K562 (cell line): ENCODE measurements around the gene UCKL1. TPM values are rescaled to one million over a fixed set of nuclear protein-coding genes. Genes with fewer than 3 reads are reported as not detected.

Experiments used
- BCL6 ChIP-seq: fragments of 250-450 bp; sonication (Bioruptor Pico); IDR thresholded peaks from 2 replicates; pipeline ENCODE4 v1.4.0; 2020
- BMI1 ChIP-seq: fragments of 150-350 bp; IDR thresholded peaks from 2 replicates; pipeline ENCODE4 v1.6.1; 2014; ENCODE audit warnings: low read length
- ESRRA ChIP-seq: fragments of 450-650 bp; IDR thresholded peaks from 2 replicates; pipeline ENCODE4 v1.6.1; 2014; ENCODE audit warnings: low read depth, mild to moderate bottlenecking, moderate library complexity, borderline replicate concordance
- FIP1L1 ChIP-seq: fragments of 200-400 bp; formaldehyde crosslinking; IDR thresholded peaks from 2 replicates; pipeline ENCODE4 v1.6.1; 2018; ENCODE audit warnings: mild to moderate bottlenecking, low read depth, low read length; ENCODE audit not compliant: poor library complexity, severe bottlenecking
- KAT7 ChIP-seq: sonication (generic); formaldehyde crosslinking; IDR thresholded peaks from 2 replicates; pipeline ENCODE4 v1.8.0; 2022; ENCODE audit warnings: missing genetic modification reagents, mild to moderate bottlenecking, borderline replicate concordance
- KHSRP ChIP-seq: fragments of 450-650 bp; IDR thresholded peaks from 2 replicates; pipeline ENCODE4 v1.6.1; 2017
- MEF2A ChIP-seq: IDR thresholded peaks from 2 replicates; pipeline ENCODE4 v1.6.1; 2011; ENCODE audit warnings: low read depth, mild to moderate bottlenecking, low read length, moderate library complexity; ENCODE audit not compliant: control insufficient read depth
- NFIX ChIP-seq: fragments of 250-450 bp; sonication (Bioruptor Pico); IDR thresholded peaks from 2 replicates; pipeline ENCODE4 v1.4.0; 2020; ENCODE audit warnings: low read depth, mild to moderate bottlenecking, moderate library complexity
- POLR2AphosphoS5 ChIP-seq: IDR thresholded peaks from 2 replicates; pipeline ENCODE4 v1.6.1; 2011; ENCODE audit warnings: mild to moderate bottlenecking, low read depth, low read length, moderate library complexity; ENCODE audit not compliant: control insufficient read depth, insufficient read depth
- SIX5 ChIP-seq, 2 experiments: IDR thresholded peaks; 2 replicates each; pipeline ENCODE4 v1.6.1; 2011; ENCODE audit warnings: low read length in 2 of 2, borderline replicate concordance in 1 of 2, low read depth in 1 of 2, mild to moderate bottlenecking in 1 of 2, moderate library complexity in 1 of 2; ENCODE audit not compliant: insufficient read depth in 1 of 2
- U2AF2 ChIP-seq: fragments of 200-400 bp; formaldehyde crosslinking; optimal IDR thresholded peaks from 2 replicates; pipeline ENCODE3; 2017; ENCODE audit warnings: low read depth, mild to moderate bottlenecking, low read length
- ZSCAN32 ChIP-seq: fragments of 450-650 bp; formaldehyde crosslinking; IDR thresholded peaks from 2 replicates; pipeline ENCODE4 v1.4.0; 2020; ENCODE audit warnings: mild to moderate bottlenecking, moderate library complexity
- polyA plus RNA-seq, 8 experiments: library from polyadenylated mRNA; depleted of rRNA in 4 of 8; stranded (reverse) in 5 of 8; unstranded in 3 of 8; fragments of >200 nt; fragmentation: Nextera tagmentation in 2 of 8; fragmentation: Illumina TruSeq in 1 of 8; extraction: Ambion mirVana in 2 of 8; extraction: Trizol in 1 of 8; gene quantifications; 2 replicates each; pipeline versions ENCODE4 v1.2.1 to v1.2.3, GENCODE V29; 2011 to 2014; ENCODE audit warnings: inconsistent platforms in 1 of 8, missing spikeins in 1 of 8
- total RNA-seq, 7 experiments: library from RNA; depleted of rRNA in 6 of 7; stranded (reverse); fragments of >200 nt in 6 of 7; fragmentation: Illumina TruSeq in 2 of 7; extraction: Trizol in 2 of 7; gene quantifications; 2 replicates each; pipeline versions ENCODE4 v1.2.1 to v1.2.3, GENCODE V29; 2011 to 2021; ENCODE audit warnings: low replicate concordance in 1 of 7
- TF ChIP-seq, protein P1 (sequence below): fragments of 250-450 bp; sonication (Bioruptor Pico); IDR thresholded peaks from 2 replicates; pipeline ENCODE4 v1.5.0; 2021
- TF ChIP-seq, protein P2 (sequence below): fragments of 450-650 bp; IDR thresholded peaks from 2 replicates; pipeline ENCODE4 v1.6.1; 2018; ENCODE audit not compliant: partially characterized antibody
- TF ChIP-seq, protein P3 (sequence below): conservative IDR thresholded peaks from 2 replicates; pipeline ENCODE4 v1.6.1; 2011; ENCODE audit warnings: low read depth, mild to moderate bottlenecking, low read length; ENCODE audit not compliant: control insufficient read depth
- TF ChIP-seq, protein P4 (sequence below): fragments of 450-650 bp; IDR thresholded peaks from 2 replicates; pipeline ENCODE4 v1.6.1; 2016; ENCODE audit warnings: borderline replicate concordance

Gene UCKL1
- total and polyA plus RNA-seq, 9 of the 15 experiments (the other 6 are each of a cell fraction or from before 2014, with no cell fraction given), result 3.1 to 52.8 (median 24.2) TPM

DNA sequence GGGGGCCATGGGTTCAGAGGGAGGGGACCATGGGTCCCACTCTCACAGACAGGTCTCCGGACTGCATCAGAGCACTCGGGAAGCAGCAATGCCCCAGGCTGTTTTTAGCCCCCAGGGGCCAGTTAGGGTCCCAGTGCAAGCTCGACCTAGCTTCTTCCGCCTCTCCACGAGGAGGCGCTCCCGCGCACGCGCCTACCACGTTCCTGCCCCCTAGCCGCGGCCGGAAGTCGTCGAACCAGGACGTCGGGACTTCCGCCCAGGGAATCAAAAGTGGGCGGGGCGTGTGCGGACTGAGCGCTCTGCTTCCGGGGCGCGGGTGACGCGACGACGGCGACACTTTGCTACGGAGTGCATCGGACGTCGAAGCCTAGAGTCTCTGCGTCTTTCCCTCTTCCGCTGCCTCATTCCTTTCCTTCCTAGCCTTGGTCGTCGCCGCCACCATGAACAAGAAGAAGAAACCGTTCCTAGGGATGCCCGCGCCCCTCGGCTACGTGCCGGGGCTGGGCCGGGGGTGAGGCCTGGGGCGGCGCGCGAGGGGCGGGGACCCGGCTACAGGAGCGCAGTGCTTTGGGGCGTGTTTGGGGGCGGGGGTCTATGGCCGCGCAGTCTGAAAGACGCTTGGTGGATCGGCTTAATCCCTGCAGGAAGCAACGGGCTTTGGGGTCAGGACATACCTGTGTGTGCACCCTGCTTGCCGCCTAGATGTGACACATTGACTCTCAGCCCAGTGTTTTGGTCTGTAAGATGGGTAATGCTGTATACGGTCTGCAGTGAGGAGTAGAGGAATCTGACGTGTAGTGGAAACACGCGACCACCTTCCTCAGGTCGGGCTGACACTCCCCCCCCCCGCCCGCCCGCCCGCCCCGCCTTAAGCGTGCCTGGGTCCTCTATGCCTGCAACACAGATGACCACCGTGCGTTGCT, 24.9 kb upstream of the UCKL1 start, which contains the start of gene PRPF6 (continued):
- TF ChIP-seq, protein P1, sequence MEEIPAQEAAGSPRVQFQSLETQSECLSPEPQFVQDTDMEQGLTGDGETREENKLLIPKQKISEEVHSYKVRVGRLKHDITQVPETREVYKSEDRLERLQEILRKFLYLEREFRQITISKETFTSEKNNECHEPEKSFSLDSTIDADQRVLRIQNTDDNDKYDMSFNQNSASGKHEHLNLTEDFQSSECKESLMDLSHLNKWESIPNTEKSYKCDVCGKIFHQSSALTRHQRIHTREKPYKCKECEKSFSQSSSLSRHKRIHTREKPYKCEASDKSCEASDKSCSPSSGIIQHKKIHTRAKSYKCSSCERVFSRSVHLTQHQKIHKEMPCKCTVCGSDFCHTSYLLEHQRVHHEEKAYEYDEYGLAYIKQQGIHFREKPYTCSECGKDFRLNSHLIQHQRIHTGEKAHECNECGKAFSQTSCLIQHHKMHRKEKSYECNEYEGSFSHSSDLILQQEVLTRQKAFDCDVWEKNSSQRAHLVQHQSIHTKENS (CRISPR knock-in tag), result no peak
- TF ChIP-seq ESRRA (peak; percentile 81), SIX5 (IDR thresholded peaks at IDR 0.05; ENCODE audit: borderline replicate concordance in 1 of 2, insufficient read depth in 1 of 2, low read depth in 1 of 2, low read length in 2 of 2) (peak; percentile 43 to 60; a peak in 2 of 4 replicates), KAT7 (0 out of 2 replicates have a peak, but pooled peaks have one; percentile 64), BMI1 (no peak), POLR2AphosphoS5 (peak; percentile 68), KHSRP (peak; percentile 78), ZSCAN32 (no peak), BCL6 (no peak), FIP1L1 (no peak), U2AF2 (no peak), NFIX (CRISPR knock-in tag) (no peak), MEF2A (no peak)
- TF ChIP-seq, protein P2, sequence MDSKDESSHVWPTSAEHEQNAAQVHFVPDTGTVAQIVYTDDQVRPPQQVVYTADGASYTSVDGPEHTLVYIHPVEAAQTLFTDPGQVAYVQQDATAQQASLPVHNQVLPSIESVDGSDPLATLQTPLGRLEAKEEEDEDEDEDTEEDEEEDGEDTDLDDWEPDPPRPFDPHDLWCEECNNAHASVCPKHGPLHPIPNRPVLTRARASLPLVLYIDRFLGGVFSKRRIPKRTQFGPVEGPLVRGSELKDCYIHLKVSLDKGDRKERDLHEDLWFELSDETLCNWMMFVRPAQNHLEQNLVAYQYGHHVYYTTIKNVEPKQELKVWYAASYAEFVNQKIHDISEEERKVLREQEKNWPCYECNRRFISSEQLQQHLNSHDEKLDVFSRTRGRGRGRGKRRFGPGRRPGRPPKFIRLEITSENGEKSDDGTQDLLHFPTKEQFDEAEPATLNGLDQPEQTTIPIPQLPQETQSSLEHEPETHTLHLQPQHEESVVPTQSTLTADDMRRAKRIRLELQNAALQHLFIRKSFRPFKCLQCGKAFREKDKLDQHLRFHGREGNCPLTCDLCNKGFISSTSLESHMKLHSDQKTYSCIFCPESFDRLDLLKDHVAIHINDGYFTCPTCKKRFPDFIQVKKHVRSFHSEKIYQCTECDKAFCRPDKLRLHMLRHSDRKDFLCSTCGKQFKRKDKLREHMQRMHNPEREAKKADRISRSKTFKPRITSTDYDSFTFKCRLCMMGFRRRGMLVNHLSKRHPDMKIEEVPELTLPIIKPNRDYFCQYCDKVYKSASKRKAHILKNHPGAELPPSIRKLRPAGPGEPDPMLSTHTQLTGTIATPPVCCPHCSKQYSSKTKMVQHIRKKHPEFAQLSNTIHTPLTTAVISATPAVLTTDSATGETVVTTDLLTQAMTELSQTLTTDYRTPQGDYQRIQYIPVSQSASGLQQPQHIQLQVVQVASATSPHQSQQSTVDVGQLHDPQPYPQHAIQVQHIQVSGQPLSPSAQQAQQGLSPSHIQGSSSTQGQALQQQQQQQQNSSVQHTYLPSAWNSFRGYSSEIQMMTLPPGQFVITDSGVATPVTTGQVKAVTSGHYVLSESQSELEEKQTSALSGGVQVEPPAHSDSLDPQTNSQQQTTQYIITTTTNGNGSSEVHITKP, result peak; percentile 29
- TF ChIP-seq, protein P3, sequence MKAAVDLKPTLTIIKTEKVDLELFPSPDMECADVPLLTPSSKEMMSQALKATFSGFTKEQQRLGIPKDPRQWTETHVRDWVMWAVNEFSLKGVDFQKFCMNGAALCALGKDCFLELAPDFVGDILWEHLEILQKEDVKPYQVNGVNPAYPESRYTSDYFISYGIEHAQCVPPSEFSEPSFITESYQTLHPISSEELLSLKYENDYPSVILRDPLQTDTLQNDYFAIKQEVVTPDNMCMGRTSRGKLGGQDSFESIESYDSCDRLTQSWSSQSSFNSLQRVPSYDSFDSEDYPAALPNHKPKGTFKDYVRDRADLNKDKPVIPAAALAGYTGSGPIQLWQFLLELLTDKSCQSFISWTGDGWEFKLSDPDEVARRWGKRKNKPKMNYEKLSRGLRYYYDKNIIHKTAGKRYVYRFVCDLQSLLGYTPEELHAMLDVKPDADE, result peak; percentile 69
- TF ChIP-seq, protein P4, sequence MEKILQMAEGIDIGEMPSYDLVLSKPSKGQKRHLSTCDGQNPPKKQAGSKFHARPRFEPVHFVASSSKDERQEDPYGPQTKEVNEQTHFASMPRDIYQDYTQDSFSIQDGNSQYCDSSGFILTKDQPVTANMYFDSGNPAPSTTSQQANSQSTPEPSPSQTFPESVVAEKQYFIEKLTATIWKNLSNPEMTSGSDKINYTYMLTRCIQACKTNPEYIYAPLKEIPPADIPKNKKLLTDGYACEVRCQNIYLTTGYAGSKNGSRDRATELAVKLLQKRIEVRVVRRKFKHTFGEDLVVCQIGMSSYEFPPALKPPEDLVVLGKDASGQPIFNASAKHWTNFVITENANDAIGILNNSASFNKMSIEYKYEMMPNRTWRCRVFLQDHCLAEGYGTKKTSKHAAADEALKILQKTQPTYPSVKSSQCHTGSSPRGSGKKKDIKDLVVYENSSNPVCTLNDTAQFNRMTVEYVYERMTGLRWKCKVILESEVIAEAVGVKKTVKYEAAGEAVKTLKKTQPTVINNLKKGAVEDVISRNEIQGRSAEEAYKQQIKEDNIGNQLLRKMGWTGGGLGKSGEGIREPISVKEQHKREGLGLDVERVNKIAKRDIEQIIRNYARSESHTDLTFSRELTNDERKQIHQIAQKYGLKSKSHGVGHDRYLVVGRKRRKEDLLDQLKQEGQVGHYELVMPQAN, result peak; percentile 89
